Gastroesophageal sphincter (tissue), 4 donors: Measurements from ENCODE around the gene KLHDC1. TPM values are rescaled to one million over a fixed set of nuclear protein-coding genes. Genes with fewer than 3 reads are reported as not detected.
"Not testable (repeated sequence)": the region's sequence is repeated elsewhere in the genome, so short reads cannot be mapped to it uniquely, and the experiment has no call there.

ENCODE experiments used
- ATAC-seq: fragments of 150-250 bp; one replicate; pipeline ENCODE4 v1.9.1; 2016; ENCODE audit warnings: mild to moderate bottlenecking, moderate library complexity
- H3K27ac ChIP-seq, 4 donors: fragments of 200-600 bp; sonication (generic) in 3 of 4; 1 replicate in 3 of 4; 2 replicates in 1 of 4; pipeline ENCODE4 v1.5.1; 2016 to 2019
- H3K27me3 ChIP-seq: fragments of 200-600 bp; sonication (generic); one replicate; pipeline ENCODE4 v1.5.1; 2019
- H3K36me3 ChIP-seq, 2 donors: fragments of 200-600 bp; sonication (generic); one replicate each; pipeline ENCODE4 v1.5.1; 2019; ENCODE audit warnings: control low read depth in 1 of 2
- H3K4me1 ChIP-seq, 3 donors: fragments of 200-600 bp; sonication (generic); 1 replicate in 2 of 3; 2 replicates in 1 of 3; pipeline ENCODE4 v1.5.1; 2016 to 2019; ENCODE audit warnings: control low read depth in 2 of 3
- H3K4me3 ChIP-seq, 2 donors: fragments of 200-600 bp; sonication (generic); one replicate each; pipeline ENCODE4 v1.5.1; 2019; ENCODE audit warnings: mild to moderate bottlenecking in 1 of 2, moderate library complexity in 1 of 2
- H3K9me3 ChIP-seq, 3 donors: fragments of 200-600 bp; sonication (generic); one replicate each; pipeline ENCODE4 v1.5.1; 2017 to 2019; ENCODE audit warnings: control low read depth in 2 of 3
- EP300 ChIP-seq: sonication (generic); formaldehyde crosslinking; IDR thresholded peaks from one replicate; pipeline ENCODE4 v1.6.1; 2017; ENCODE audit warnings: antibody characterized with exemption, mild to moderate bottlenecking
- POLR2A ChIP-seq, 2 donors: fragments of 450-650 bp; IDR thresholded peaks; one replicate each; pipeline ENCODE4 v1.6.1; 2017; ENCODE audit warnings: antibody characterized with exemption in 2 of 2, mild to moderate bottlenecking in 2 of 2, moderate library complexity in 1 of 2
- POLR2AphosphoS5 ChIP-seq: sonication (generic); formaldehyde crosslinking; IDR thresholded peaks from one replicate; pipeline ENCODE4 v1.6.1; 2017; ENCODE audit warnings: antibody characterized with exemption
- WGBS, 2 donors: methylation state at CpG; one replicate each; pipeline ENCODE4 v1.1.5; 2018; ENCODE audit warnings: low coverage in 1 of 2; 5-methylcytosine and 5-hydroxymethylcytosine counted together
- total RNA-seq, 4 donors: library from RNA; depleted of rRNA; stranded (reverse); fragments of >200 nt; gene quantifications; one replicate each; pipeline ENCODE4 v1.1.0, GENCODE V29; 2016
- TF ChIP-seq, protein P1 (sequence below), 4 experiments: fragments of 200-600 bp in 2 of 4; fragments of 450-650 bp in 2 of 4; sonication (generic) in 1 of 4; IDR thresholded peaks; one replicate each; pipeline ENCODE4 v1.5.1; 2017 to 2019; ENCODE audit warnings: antibody characterized with exemption in 4 of 4, mild to moderate bottlenecking in 2 of 4, moderate library complexity in 2 of 4

KLHDC1 gene
- total RNA-seq, 4 donors from 2014 or later, result 7.3 to 14.3 (median 10.5) TPM

DNA sequence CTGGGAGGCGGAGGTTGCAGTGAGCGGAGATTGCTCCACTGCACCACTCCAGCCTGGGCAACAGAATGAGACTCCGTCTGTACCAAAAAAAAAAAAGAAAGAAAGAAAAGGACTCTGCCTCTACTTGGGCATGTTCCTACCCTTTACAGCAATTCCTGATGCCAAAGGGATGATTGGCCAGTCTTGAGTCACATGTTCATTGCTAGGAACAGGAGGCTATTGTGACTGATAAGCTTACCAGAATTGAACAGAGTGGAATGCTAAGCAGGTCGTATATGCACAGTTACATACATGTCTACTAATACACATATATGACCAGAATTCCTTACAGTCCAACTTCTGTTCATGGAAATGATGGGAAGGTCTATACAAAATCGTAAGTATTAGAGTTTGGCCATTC lies 34.3 kb downstream of the KLHDC1 start:
- H3K4me3 ChIP-seq, result no peak overlapping the region
- H3K27ac ChIP-seq, result no peak overlapping the region
- 83 to 86% methylated on average over 5 of the region's 5 CpGs for WGBS, 2 donors
- TF ChIP-seq, protein P1, sequence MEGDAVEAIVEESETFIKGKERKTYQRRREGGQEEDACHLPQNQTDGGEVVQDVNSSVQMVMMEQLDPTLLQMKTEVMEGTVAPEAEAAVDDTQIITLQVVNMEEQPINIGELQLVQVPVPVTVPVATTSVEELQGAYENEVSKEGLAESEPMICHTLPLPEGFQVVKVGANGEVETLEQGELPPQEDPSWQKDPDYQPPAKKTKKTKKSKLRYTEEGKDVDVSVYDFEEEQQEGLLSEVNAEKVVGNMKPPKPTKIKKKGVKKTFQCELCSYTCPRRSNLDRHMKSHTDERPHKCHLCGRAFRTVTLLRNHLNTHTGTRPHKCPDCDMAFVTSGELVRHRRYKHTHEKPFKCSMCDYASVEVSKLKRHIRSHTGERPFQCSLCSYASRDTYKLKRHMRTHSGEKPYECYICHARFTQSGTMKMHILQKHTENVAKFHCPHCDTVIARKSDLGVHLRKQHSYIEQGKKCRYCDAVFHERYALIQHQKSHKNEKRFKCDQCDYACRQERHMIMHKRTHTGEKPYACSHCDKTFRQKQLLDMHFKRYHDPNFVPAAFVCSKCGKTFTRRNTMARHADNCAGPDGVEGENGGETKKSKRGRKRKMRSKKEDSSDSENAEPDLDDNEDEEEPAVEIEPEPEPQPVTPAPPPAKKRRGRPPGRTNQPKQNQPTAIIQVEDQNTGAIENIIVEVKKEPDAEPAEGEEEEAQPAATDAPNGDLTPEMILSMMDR (IDR thresholded peaks at IDR 0.05), result no peak
- no peak for TF ChIP-seq POLR2AphosphoS5
- TF ChIP-seq POLR2A (IDR thresholded peaks at IDR 0.05), result no peak
- TF ChIP-seq EP300, result no peak
- no peaks in the 10 kb centered on the region for H3K4me1 ChIP-seq
- ATAC-seq, result no peak
- H3K27me3 ChIP-seq, result no peaks in the 10 kb centered on the region
- H3K9me3 ChIP-seq, result no peaks in the 10 kb centered on the region
- H3K36me3 ChIP-seq, result peaks cover 4 to 93% of the 10 kb centered on the region in 2 donors

DNA sequence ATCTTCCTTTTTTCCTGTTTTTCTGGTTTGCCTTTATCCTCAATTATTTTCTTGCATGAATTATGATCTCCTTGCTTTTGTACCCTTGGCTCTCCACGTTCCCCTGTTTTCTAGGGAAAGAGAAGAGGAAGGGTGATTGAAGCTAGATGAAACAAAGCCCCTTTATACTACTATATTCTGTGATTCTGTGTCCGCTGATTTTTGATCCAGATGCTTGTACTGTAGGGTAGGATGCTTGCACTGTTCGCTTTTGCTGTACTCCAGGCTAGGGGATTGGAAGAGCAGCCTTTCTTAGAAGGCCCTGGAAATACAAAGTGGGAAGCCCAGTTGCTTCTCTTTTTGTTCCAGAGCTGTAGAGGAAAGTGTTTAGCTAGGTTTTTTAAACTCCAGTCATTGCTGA lies 40.0 kb downstream of the KLHDC1 start:
- no peaks in the 10 kb centered on the region for H3K9me3 ChIP-seq

GRCh38 chr14:49733836-49734235 lies 40.9 kb downstream of the KLHDC1 start:
- Histone ChIP-seq H3K4me1 (no peaks in the 10 kb centered on the region), H3K36me3 (peaks cover 0 to 82% of the 10 kb centered on the region in 2 donors), H3K4me3 (no peak overlapping the region), H3K27ac (no peak overlapping the region), H3K27me3 (no peaks in the 10 kb centered on the region), H3K9me3 (no peaks in the 10 kb centered on the region)
- ATAC-seq, result no peak
- TF ChIP-seq POLR2AphosphoS5, result no peak
- no peak for TF ChIP-seq EP300
- no peak for TF ChIP-seq POLR2A (IDR thresholded peaks at IDR 0.05)
- TF ChIP-seq, protein P1 (IDR thresholded peaks at IDR 0.05), result no peak

More for the DNA sequence above, 40.0 kb downstream of the KLHDC1 start:
- no peaks in the 10 kb centered on the region for H3K27me3 ChIP-seq
- no peak for ATAC-seq
- peaks cover 0 to 85% of the 10 kb centered on the region in 2 donors for H3K36me3 ChIP-seq
- no peaks in the 10 kb centered on the region for H3K4me1 ChIP-seq
- TF ChIP-seq, protein P1 (IDR thresholded peaks at IDR 0.05), result no peak
- no peak for TF ChIP-seq EP300
- no peak for TF ChIP-seq POLR2AphosphoS5
- no peak for TF ChIP-seq POLR2A (IDR thresholded peaks at IDR 0.05)
- 83 to 90% methylated on average over 2 to 3 of the region's 3 CpGs for WGBS, 2 donors
- no peak overlapping the region for H3K27ac ChIP-seq
- H3K4me3 ChIP-seq, result no peak overlapping the region

- H3K36me3 ChIP-seq, result peaks cover 0 to 72% of the 10 kb centered on the region in 2 donors
- H3K4me1 ChIP-seq, H3K27me3 ChIP-seq, ATAC-seq, H3K4me3 ChIP-seq, H3K27ac ChIP-seq, H3K9me3 ChIP-seq: not testable (repeated sequence)
- 89 to 93% methylated on average over 2 to 3 of the region's 4 CpGs for WGBS, 2 donors
Measured at GRCh38 chr14:49735669-49736068, 42.7 kb downstream of the KLHDC1 start.

- 75% methylated on average over 1 of the region's 1 CpG for WGBS, 2 donors
- no peaks in the 10 kb centered on the region for H3K9me3 ChIP-seq
- H3K27me3 ChIP-seq, result no peaks in the 10 kb centered on the region
- H3K4me3 ChIP-seq, result no peak overlapping the region
- no peaks in the 10 kb centered on the region for H3K4me1 ChIP-seq
- ATAC-seq, result no peak
- no peak overlapping the region for H3K27ac ChIP-seq
- TF ChIP-seq EP300 (no peak), POLR2A (IDR thresholded peaks at IDR 0.05) (no peak), POLR2AphosphoS5 (no peak)
- TF ChIP-seq, protein P1 (IDR thresholded peaks at IDR 0.05), result no peak
- H3K36me3 ChIP-seq, result peaks cover 0 to 95% of the 10 kb centered on the region in 2 donors
Measured at GRCh38 chr14:49745191-49745590, 52.3 kb downstream of the KLHDC1 start.

GRCh38 chr14:49746476-49746875 lies 53.6 kb downstream of the KLHDC1 start:
- not testable (repeated sequence) for H3K9me3 ChIP-seq, H3K27ac ChIP-seq, H3K27me3 ChIP-seq, ATAC-seq, H3K4me1 ChIP-seq, H3K4me3 ChIP-seq
- peaks cover 0 to 94% of the 10 kb centered on the region in 2 donors for H3K36me3 ChIP-seq
